Skeletal muscle satellite cell (primary cell): Measurements from ENCODE around the gene TTC3. TPM values are rescaled to one million over a fixed set of nuclear protein-coding genes. Genes with fewer than 3 reads are reported as not detected.
"Not testable (repeated sequence)": the region's sequence is repeated elsewhere in the genome, so short reads cannot be mapped to it uniquely, and the experiment has no call there.

Experiments
- H3K27me3 ChIP-seq: 2 replicates; pipeline ENCODE4 v1.7.0; 2013; ENCODE audit warnings: low read length; ENCODE audit not compliant: control insufficient read depth, insufficient read depth
- H3K36me3 ChIP-seq: 2 replicates; pipeline ENCODE4 v1.7.0; 2013; ENCODE audit warnings: mild to moderate bottlenecking, control low read depth, low read length; ENCODE audit not compliant: insufficient read depth
- H3K4me1 ChIP-seq: 2 replicates; pipeline ENCODE4 v1.7.0; 2013; ENCODE audit warnings: low read length; ENCODE audit not compliant: control insufficient read depth, insufficient read depth
- H3K4me2 ChIP-seq: 2 replicates; pipeline ENCODE4 v1.7.0; 2013; ENCODE audit warnings: mild to moderate bottlenecking, low read length
- H3K4me3 ChIP-seq: 2 replicates; pipeline ENCODE4 v1.7.0; 2013; ENCODE audit warnings: low read length
- H3K9ac ChIP-seq: 2 replicates; pipeline ENCODE4 v1.7.0; 2013; ENCODE audit warnings: mild to moderate bottlenecking, low read depth, low read length, moderate library complexity
- H3K9me3 ChIP-seq: replicated peaks from 2 replicates; pipeline ENCODE4 v1.7.0; 2013; ENCODE audit warnings: mild to moderate bottlenecking, control low read depth, low read length
- total RNA-seq: library from RNA; depleted of rRNA; stranded (reverse); fragments of >200 nt; gene quantifications from 2 replicates; pipeline ENCODE4 v1.2.3, GENCODE V29; 2012; rRNA removed

TTC3 gene, protein sequence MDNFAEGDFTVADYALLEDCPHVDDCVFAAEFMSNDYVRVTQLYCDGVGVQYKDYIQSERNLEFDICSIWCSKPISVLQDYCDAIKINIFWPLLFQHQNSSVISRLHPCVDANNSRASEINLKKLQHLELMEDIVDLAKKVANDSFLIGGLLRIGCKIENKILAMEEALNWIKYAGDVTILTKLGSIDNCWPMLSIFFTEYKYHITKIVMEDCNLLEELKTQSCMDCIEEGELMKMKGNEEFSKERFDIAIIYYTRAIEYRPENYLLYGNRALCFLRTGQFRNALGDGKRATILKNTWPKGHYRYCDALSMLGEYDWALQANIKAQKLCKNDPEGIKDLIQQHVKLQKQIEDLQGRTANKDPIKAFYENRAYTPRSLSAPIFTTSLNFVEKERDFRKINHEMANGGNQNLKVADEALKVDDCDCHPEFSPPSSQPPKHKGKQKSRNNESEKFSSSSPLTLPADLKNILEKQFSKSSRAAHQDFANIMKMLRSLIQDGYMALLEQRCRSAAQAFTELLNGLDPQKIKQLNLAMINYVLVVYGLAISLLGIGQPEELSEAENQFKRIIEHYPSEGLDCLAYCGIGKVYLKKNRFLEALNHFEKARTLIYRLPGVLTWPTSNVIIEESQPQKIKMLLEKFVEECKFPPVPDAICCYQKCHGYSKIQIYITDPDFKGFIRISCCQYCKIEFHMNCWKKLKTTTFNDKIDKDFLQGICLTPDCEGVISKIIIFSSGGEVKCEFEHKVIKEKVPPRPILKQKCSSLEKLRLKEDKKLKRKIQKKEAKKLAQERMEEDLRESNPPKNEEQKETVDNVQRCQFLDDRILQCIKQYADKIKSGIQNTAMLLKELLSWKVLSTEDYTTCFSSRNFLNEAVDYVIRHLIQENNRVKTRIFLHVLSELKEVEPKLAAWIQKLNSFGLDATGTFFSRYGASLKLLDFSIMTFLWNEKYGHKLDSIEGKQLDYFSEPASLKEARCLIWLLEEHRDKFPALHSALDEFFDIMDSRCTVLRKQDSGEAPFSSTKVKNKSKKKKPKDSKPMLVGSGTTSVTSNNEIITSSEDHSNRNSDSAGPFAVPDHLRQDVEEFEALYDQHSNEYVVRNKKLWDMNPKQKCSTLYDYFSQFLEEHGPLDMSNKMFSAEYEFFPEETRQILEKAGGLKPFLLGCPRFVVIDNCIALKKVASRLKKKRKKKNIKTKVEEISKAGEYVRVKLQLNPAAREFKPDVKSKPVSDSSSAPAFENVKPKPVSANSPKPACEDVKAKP (N-terminal part only)
- total RNA-seq, result 119 and 133 TPM in 2 replicates

DNA sequence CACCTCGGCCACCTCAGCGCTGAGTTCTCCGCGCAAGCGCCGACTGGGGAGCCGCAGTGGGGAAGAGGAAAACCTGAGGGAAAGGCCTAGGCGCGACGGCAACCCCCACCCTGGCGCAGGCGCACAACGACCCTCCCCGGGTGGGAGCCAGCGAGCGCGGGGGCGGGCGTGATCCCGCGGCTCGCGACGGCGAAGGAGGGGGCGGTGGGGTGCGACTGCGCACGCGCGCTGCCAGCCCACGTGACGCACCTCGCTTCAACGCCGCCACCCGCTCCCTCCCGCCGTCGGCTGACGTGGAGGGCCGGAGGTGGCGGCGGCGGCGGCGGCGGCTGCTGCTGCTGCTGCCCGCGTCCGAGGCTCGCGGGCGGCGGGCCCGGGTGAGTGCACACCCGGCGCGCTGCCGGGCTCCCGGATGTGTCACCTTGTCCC, at the start of gene TTC3, which contains the start of gene PIGP:
Gene TTC3, plus strand, starts transcription at position 267 of the 429 bp plus-strand sequence. CDS start 14,004 bp downstream, outside the sequence.
Gene PIGP, minus strand, starts transcription at position 84 of the 429 bp plus-strand sequence. CDS start 556 bp downstream, outside the sequence.
- Histone ChIP-seq H3K4me1 (peaks cover 17% of the 10 kb centered on the region), H3K4me2 (peak within 1 kb of the TSS; percentile 96), H3K9ac (peak within 1 kb of the TSS; percentile 97), H3K4me3 (peak within 1 kb of the TSS; percentile 81), H3K27me3 (no peaks in the 10 kb centered on the region), H3K9me3 (no peaks in the 10 kb centered on the region), H3K36me3 (peaks cover 12% of the 10 kb centered on the region)

DNA sequence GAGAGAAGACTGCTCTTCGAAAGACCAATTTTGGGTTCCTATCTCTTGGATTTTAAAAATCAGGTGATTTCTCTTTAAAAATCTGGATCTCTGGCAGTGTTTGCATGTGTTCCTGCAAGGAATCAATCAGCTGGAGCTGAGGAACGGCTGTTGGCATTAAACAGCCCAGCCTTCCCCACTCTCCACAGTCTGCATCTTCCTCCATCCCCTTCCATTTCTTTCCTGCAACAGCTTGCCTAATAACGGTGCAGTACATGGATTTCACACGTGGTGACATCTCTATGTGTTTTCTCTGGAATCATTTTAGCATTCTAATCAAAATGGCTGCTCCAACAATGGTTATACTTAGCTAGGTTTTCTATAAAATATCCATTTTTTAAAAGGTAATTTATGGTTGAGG, 46.6 kb upstream of the TTC3 start:
- Histone ChIP-seq H3K27me3 (peaks cover 12% of the 10 kb centered on the region), H3K4me2 (no peak overlapping the region), H3K36me3 (no peaks in the 10 kb centered on the region), H3K4me1 (no peaks in the 10 kb centered on the region), H3K4me3 (no peak overlapping the region), H3K9ac (no peak overlapping the region), H3K9me3 (no peaks in the 10 kb centered on the region)

DNA sequence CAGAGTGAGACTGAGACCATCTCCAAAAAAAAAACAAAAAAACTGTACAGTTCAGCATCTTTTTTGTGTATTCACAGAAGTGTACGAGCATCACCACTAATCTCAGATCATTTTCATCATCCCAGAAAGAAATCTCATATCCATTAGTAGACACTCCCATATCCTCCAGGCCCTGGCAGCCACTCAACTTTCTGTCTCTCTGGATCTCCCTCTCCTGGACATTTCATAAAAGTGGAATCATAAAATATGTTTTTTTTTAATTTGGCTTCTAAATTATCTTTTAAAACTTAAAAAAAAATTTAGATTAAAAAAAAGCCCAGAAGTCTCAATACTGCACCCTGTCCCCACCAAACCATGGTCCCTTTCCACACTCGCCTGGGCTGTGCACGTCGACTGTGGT, 44.5 kb upstream of the TTC3 start:
- Histone ChIP-seq H3K4me3 (no peak overlapping the region), H3K9ac (no peak overlapping the region), H3K36me3 (no peaks in the 10 kb centered on the region), H3K27me3 (peaks cover 12% of the 10 kb centered on the region), H3K4me2 (no peak overlapping the region), H3K4me1 (peaks cover 13% of the 10 kb centered on the region), H3K9me3 (no peaks in the 10 kb centered on the region)

- Histone ChIP-seq H3K9ac (no peak overlapping the region), H3K4me3 (no peak overlapping the region), H3K4me2 (no peak overlapping the region), H3K9me3 (no peaks in the 10 kb centered on the region), H3K4me1 (peaks cover 13% of the 10 kb centered on the region), H3K27me3 (peaks cover 8% of the 10 kb centered on the region), H3K36me3 (no peaks in the 10 kb centered on the region)
Observed at GRCh38 chr21:37030864-37031263, 42.2 kb upstream of the TTC3 start.

GRCh38 chr21:37032293-37032692, 40.8 kb upstream of the TTC3 start:
- no peaks in the 10 kb centered on the region for H3K36me3 ChIP-seq
- no peak overlapping the region for H3K4me2 ChIP-seq
- H3K9ac ChIP-seq, result no peak overlapping the region
- H3K27me3 ChIP-seq, result no peaks in the 10 kb centered on the region
- H3K9me3 ChIP-seq, result no peaks in the 10 kb centered on the region
- H3K4me3 ChIP-seq, result no peak overlapping the region
- H3K4me1 ChIP-seq, result peaks cover 13% of the 10 kb centered on the region

GRCh38 chr21:37032877-37033471, 40.1 kb upstream of the TTC3 start:
- H3K4me3 ChIP-seq, result no peak overlapping the region
- no peaks in the 10 kb centered on the region for H3K36me3 ChIP-seq
- H3K9me3 ChIP-seq, result no peaks in the 10 kb centered on the region
- peaks cover 13% of the 10 kb centered on the region for H3K4me1 ChIP-seq
- H3K9ac ChIP-seq, result no peak overlapping the region
- no peaks in the 10 kb centered on the region for H3K27me3 ChIP-seq
- peak overlapping the region; percentile 46 for H3K4me2 ChIP-seq

DNA sequence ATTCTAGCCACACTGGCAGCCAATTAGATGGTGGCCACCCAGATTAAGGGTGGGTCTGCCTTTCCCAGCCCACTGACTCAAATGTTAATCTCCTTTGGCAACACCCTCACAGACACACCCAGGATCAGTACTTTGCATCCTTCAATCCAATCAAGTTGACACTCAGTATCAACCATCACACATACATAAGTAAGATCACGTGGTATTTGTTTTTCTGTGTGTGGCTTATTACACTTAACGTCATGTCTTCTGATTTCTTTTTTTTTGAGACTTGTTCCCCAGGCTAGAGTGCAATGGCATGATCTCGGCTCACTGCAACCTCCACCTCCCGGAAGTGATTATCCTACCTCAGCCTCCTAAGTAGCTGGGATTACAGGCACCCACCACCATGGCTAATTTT, 38.7 kb upstream of the TTC3 start:
- H3K4me2 ChIP-seq, H3K4me3 ChIP-seq, H3K27me3 ChIP-seq, H3K36me3 ChIP-seq, H3K9me3 ChIP-seq, H3K9ac ChIP-seq: not testable (repeated sequence)
- H3K4me1 ChIP-seq, result peaks cover 13% of the 10 kb centered on the region

- no peak overlapping the region for H3K9ac ChIP-seq
- H3K4me1 ChIP-seq, result peaks cover 13% of the 10 kb centered on the region
- H3K4me2 ChIP-seq, result no peak overlapping the region
- H3K4me3 ChIP-seq, result no peak overlapping the region
- H3K27me3 ChIP-seq, result no peaks in the 10 kb centered on the region
- no peaks in the 10 kb centered on the region for H3K36me3 ChIP-seq
- no peaks in the 10 kb centered on the region for H3K9me3 ChIP-seq
Observed at GRCh38 chr21:37036177-37036576, 36.9 kb upstream of the TTC3 start.

GRCh38 chr21:37039411-37040075, 33.5 kb upstream of the TTC3 start:
- Histone ChIP-seq H3K9ac (no peak overlapping the region), H3K4me2 (no peak overlapping the region), H3K4me1 (no peaks in the 10 kb centered on the region), H3K27me3 (no peaks in the 10 kb centered on the region), H3K4me3 (no peak overlapping the region), H3K9me3 (no peaks in the 10 kb centered on the region), H3K36me3 (no peaks in the 10 kb centered on the region)

- Histone ChIP-seq H3K27me3 (no peaks in the 10 kb centered on the region), H3K36me3 (no peaks in the 10 kb centered on the region), H3K4me1 (no peaks in the 10 kb centered on the region), H3K9me3 (no peaks in the 10 kb centered on the region), H3K4me3 (no peak overlapping the region), H3K4me2 (no peak overlapping the region), H3K9ac (no peak overlapping the region)
Observed at GRCh38 chr21:37040212-37040611, 32.8 kb upstream of the TTC3 start.
